ENCODE measurements around the gene TTC39B.

- TF ChIP-seq CTCF (IDR thresholded peaks at IDR 0.05) (no peak), POLR2A (IDR thresholded peaks at IDR 0.05) (no peak), POLR2AphosphoS5 (IDR thresholded peaks at IDR 0.05) (no peak)
Observed at GRCh38 chr9:15249042-15249818, 57.8 kb downstream of the TTC39B start.
